MCF 10A (cell line): ENCODE measurements around the gene ISL2. TPM values are rescaled to one million over a fixed set of nuclear protein-coding genes. Genes with fewer than 3 reads are reported as not detected.
"Not testable (repeated sequence)": the region's sequence is repeated elsewhere in the genome, so short reads cannot be mapped to it uniquely, and the experiment has no call there.

Experiments
- BruUV-seq: library from RNA; stranded (reverse); fragments of 400-500 nt; replicated peaks from 2 replicates; lab custom pipeline; 2021; lab: Mats Ljungman, UMichigan
- CTCF ChIA-PET: fragments of 300-600 bp; sonication (Branson Sonifier 250); formaldehyde crosslinking; extraction: SDS; loops from one replicate; lab custom pipeline; 2021; ENCODE audit warnings: antibody characterized with exemption, inconsistent platforms; lab: Yijun Ruan, JAX
- POLR2A ChIA-PET: fragments of 300-600, 350-650 bp; sonication (Branson Sonifier 250); formaldehyde crosslinking; extraction: SDS; loops from one replicate; lab custom pipeline; 2020; ENCODE audit warnings: antibody characterized with exemption, inconsistent platforms; lab: Yijun Ruan, JAX
- DNase-seq: peaks from one replicate; pipeline ENCODE4 v3.0.0-alpha.2; 2018; ENCODE audit not compliant: unreplicated experiment
- H3K27ac Mint-ChIP-seq: one replicate; pipeline ENCODE4 v1.8.0; 2022; ENCODE audit warnings: mild to moderate bottlenecking, low read depth, mixed read lengths; ENCODE audit not compliant: unreplicated experiment
- H3K27me3 Mint-ChIP-seq: one replicate; pipeline ENCODE4 v1.8.0; 2022; ENCODE audit warnings: mixed read lengths; ENCODE audit not compliant: insufficient read depth, unreplicated experiment
- H3K36me3 Mint-ChIP-seq: one replicate; pipeline ENCODE4 v1.8.0; 2022; ENCODE audit warnings: mild to moderate bottlenecking, moderate library complexity, mixed read lengths; ENCODE audit not compliant: insufficient read depth, unreplicated experiment
- H3K4me1 Mint-ChIP-seq: one replicate; pipeline ENCODE4 v1.8.0; 2022; ENCODE audit warnings: mixed read lengths; ENCODE audit not compliant: insufficient read depth, unreplicated experiment
- H3K4me3 Mint-ChIP-seq: one replicate; pipeline ENCODE4 v1.8.0; 2022; ENCODE audit warnings: mild to moderate bottlenecking, moderate library complexity, mixed read lengths; ENCODE audit not compliant: unreplicated experiment
- H3K9me3 Mint-ChIP-seq: one replicate; pipeline ENCODE4 v1.8.0; 2022; ENCODE audit warnings: mixed read lengths; ENCODE audit not compliant: unreplicated experiment
- intact Hi-C: fragments of 100-400 bp; cut with micrococcal nuclease; formaldehyde crosslinking; loops from 2 replicates; pipeline ENCODE4 v1.14.1; 2022
- total RNA-seq: library from RNA; stranded (reverse); gene quantifications from 2 replicates; pipeline ENCODE4 v1.2.3, GENCODE V29; 2022
- TF ChIP-seq, protein P1 (sequence below): fragments of 200-600 bp; IDR thresholded peaks from one replicate; pipeline ENCODE4 v1.8.0; 2022; ENCODE audit warnings: antibody characterized with exemption, mild to moderate bottlenecking; ENCODE audit not compliant: unreplicated experiment

The ISL2 gene
- total RNA-seq, 1 experiment from 2014 or later: not detected

- intact Hi-C loops: loop anchor here (2.0 kb wide), 1 partner anchor 19 kb away; no protein-coding TSS in a partner anchor
- Mint-ChIP-seq H3K27me3 (no peaks in the 10 kb centered on the region), H3K36me3 (no peaks in the 10 kb centered on the region), H3K9me3 (no peaks in the 10 kb centered on the region), H3K4me3 (peak within 1 kb of the TSS; percentile 76), H3K27ac (peak within 1 kb of the TSS; percentile 3), H3K4me1 (peaks cover 24% of the 10 kb centered on the region)
- ChIA-PET POLR2A (interaction anchor here (0.6 to 1.6 kb wide), 13 partner anchors 11 to 1098 kb away, joined by 3 to 11 read pairs (median 4); partner anchors contain the start of gene RCN2), CTCF (interaction anchor here (1.0 to 1.2 kb wide), 2 partner anchors 21 to 160 kb away, joined by 6 read pairs; no protein-coding TSS in a partner anchor)
- TF ChIP-seq, protein P1, sequence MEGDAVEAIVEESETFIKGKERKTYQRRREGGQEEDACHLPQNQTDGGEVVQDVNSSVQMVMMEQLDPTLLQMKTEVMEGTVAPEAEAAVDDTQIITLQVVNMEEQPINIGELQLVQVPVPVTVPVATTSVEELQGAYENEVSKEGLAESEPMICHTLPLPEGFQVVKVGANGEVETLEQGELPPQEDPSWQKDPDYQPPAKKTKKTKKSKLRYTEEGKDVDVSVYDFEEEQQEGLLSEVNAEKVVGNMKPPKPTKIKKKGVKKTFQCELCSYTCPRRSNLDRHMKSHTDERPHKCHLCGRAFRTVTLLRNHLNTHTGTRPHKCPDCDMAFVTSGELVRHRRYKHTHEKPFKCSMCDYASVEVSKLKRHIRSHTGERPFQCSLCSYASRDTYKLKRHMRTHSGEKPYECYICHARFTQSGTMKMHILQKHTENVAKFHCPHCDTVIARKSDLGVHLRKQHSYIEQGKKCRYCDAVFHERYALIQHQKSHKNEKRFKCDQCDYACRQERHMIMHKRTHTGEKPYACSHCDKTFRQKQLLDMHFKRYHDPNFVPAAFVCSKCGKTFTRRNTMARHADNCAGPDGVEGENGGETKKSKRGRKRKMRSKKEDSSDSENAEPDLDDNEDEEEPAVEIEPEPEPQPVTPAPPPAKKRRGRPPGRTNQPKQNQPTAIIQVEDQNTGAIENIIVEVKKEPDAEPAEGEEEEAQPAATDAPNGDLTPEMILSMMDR: no peak
- DNase-seq: peak; percentile 98
- BruUV-seq: no TSS peak
Observed at GRCh38 chr15:76311100-76311953, 25.2 kb upstream of the ISL2 start, which contains the start of gene ETFA. TSS of gene ETFA (minus strand) at chr15:76311469. CDS start at chr15:76311388, 81 bp downstream.

GRCh38 chr15:76312540-76313174, 23.9 kb upstream of the ISL2 start:
- Mint-ChIP-seq H3K9me3 (no peaks in the 10 kb centered on the region), H3K4me3 (peak overlapping the region; percentile 76), H3K36me3 (no peaks in the 10 kb centered on the region), H3K27me3 (no peaks in the 10 kb centered on the region), H3K4me1 (peaks cover 24% of the 10 kb centered on the region), H3K27ac (peak overlapping the region; percentile 3)
- ChIA-PET CTCF (interaction anchor here (0.7 to 1.1 kb wide), 3 partner anchors 17 to 61 kb away, joined by 3 to 4 read pairs (median 3); no protein-coding TSS in a partner anchor), POLR2A (interaction anchor here (0.6 to 1.8 kb wide), 4 partner anchors 11 to 619 kb away, joined by 4 to 11 read pairs (median 5); partner anchors contain the start of gene RCN2)
- TF ChIP-seq, protein P1: no peak
- no TSS peak for BruUV-seq
- intact Hi-C loops: no loop called here
- peak; percentile 47 for DNase-seq

- DNase-seq, BruUV-seq, H3K9me3 Mint-ChIP-seq, H3K36me3 Mint-ChIP-seq, H3K4me3 Mint-ChIP-seq, H3K27me3 Mint-ChIP-seq, intact Hi-C loops: not testable (repeated sequence)
- Mint-ChIP-seq H3K4me1 (peaks cover 21% of the 10 kb centered on the region), H3K27ac (peak overlapping the region; percentile 3)
- CTCF ChIA-PET: interaction anchor here (0.7 to 1.1 kb wide), 3 partner anchors 16 to 61 kb away, joined by 3 to 4 read pairs (median 3); no protein-coding TSS in a partner anchor
- POLR2A ChIA-PET: interaction anchor here (0.6 to 1.8 kb wide), 4 partner anchors 10 to 618 kb away, joined by 3 to 6 read pairs (median 4); partner anchors contain the start of gene RCN2
Observed at GRCh38 chr15:76313175-76313567, 23.4 kb upstream of the ISL2 start.

GRCh38 chr15:76313731-76314130, 22.8 kb upstream of the ISL2 start:
- Mint-ChIP-seq H3K27ac (no peak overlapping the region), H3K9me3 (no peaks in the 10 kb centered on the region), H3K4me3 (no peak overlapping the region), H3K4me1 (peaks cover 17% of the 10 kb centered on the region), H3K36me3 (no peaks in the 10 kb centered on the region), H3K27me3 (no peaks in the 10 kb centered on the region)
- CTCF ChIA-PET: interaction anchor here (1.1 kb wide), 1 partner anchor 16 kb away, joined by 4 read pairs; no protein-coding TSS in a partner anchor
- no TSS peak for BruUV-seq
- intact Hi-C loops: no loop called here
- TF ChIP-seq, protein P1: no peak
- no peak for DNase-seq
- POLR2A ChIA-PET: interaction anchor here (0.6 to 1.8 kb wide), 3 partner anchors 10 to 117 kb away, joined by 3 to 6 read pairs (median 4); no protein-coding TSS in a partner anchor
